Fibroblast of skin of right quadriceps (primary cell): Measurements from ENCODE around the gene SLC29A3.

Experiments used
- DNase-seq: peaks from one replicate; pipeline ENCODE4 v3.0.0-alpha.2; 2013

SLC29A3 gene

GRCh38 chr10:71301371-71301916, 17.6 kb upstream of the SLC29A3 start:
- DNase-seq = no peak

DNA sequence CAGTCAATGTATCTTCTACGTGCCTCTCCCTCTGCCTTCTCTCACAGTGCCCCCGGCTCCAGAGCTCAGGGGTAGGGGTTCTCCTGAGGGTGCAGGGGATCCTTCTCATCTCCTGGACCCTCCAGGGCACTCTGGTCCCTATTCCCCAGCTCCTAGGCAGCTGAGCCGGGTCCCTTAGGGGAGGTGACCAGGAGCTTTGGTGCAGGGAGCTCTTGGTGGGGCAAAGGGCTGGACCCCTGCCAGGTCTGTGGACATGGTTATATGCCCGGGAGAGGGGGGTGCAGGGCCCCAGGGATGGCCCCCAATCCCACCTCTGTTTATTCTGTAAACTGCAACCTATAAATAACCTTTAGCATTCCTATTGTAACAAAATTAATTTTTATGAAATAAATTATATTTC, 16.6 kb upstream of the SLC29A3 start:
- DNase-seq = no peak

DNA sequence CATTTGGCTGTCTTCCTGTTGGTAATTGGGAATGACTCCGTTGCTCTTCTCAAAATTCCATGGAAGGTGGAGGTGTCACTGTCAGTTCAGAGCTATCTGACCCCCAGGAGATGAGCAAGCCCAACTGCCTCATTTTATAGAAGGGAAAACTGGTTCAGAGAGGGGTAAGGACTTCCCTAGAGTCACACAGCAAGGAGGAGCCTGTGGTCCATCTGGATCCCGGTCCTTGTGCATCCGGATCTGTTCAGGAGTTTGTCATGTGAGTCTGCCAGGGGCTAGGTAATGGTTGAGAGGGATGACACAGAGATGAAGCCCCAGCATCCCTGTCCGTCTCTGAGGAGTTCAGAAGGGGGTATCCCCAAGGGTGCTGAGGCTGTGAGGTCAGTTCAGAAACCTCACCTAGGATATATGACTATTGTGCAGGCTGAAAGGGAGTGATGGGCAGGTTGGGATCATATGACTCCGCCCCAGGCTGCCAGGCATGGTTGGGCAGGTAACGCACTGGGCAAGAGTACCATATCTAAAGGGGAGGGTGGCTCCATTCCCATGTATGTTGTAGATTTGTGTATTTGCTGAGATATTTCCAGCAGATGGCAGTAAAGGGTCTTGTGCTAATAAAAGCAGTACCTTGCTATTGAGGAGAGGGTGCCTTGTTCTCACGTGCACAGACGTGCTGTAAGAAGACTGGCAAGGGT, 16.0 kb upstream of the SLC29A3 start:
- DNase-seq = peak; percentile 42

DNA sequence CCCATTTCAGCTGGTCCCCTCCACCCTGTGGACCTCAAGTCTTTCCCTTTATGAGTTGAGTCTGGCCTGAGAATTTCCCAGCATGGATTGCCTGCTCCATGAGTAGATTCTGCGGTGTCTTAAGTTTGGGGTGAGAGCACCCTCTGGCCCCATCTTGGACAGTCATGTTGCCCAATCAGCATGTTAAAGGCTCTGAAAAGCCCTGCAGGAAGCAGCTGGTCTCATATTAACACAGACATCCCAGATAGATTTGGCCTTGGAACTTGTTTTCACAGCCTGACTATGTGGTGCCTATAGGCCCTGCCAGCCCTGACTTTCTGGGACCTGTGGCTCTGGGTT, 15.5 kb upstream of the SLC29A3 start:
- DNase-seq = no peak

- no peak for DNase-seq
These were observed 14.1 kb upstream of the SLC29A3 start for GRCh38 chr10:71304914-71305313.

- no peak for DNase-seq
These were observed 12.1 kb upstream of the SLC29A3 start for GRCh38 chr10:71306979-71307378.

DNA sequence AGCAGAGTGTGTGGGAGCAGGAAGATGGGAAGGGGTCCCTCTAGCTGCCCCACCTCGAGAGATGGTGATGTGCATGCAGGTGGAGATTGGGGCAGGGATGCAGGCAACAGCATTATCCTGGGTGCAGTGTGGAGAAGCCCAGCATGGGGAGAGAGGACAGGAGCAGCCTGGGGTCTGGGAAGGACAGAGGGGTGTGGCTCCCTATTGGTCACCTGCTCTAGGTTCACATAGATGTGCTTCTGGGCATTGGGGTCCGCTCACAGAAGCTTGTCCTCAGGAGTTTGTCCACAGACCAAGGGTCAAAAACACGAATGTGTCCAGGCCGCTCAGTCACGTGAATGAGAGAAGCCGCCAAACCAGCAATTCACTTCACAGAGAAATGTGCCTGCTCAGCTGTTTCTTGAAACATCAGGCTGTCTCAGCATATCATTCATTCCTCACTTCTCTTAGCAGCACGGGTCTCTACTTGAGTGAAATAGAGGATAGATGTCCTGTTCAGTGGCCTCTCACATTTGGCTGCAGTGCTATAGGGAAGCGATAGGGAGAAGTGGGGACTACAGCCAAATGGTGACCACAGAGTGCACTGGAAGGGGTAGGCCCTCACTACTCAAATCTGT, 11.5 kb upstream of the SLC29A3 start:
- DNase-seq = no peak

DNA sequence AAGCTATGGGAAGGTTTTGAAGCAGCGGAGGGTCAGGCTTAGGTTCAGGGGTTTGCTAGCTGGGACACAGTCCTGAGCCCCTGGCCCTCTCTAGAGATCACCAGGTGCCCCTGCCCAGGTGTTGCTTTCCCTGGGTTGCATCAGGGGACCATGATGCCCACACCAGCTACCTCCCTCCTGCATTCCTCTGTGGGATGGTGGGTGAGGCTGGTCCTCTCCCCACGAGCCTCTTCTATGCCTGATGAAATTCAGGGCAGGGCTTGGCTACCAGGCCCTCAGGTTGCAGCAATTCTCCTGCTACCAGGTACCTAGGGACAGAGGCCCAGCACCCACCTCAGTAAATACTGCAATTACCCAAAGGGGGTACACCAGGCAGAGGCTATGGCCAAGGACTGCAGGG, 10.8 kb upstream of the SLC29A3 start:
- DNase-seq = no peak

GRCh38 chr10:71308985-71309384, 10.1 kb upstream of the SLC29A3 start:
- DNase-seq = no peak

GRCh38 chr10:71309919-71310318, 9.1 kb upstream of the SLC29A3 start:
- no peak for DNase-seq

DNA sequence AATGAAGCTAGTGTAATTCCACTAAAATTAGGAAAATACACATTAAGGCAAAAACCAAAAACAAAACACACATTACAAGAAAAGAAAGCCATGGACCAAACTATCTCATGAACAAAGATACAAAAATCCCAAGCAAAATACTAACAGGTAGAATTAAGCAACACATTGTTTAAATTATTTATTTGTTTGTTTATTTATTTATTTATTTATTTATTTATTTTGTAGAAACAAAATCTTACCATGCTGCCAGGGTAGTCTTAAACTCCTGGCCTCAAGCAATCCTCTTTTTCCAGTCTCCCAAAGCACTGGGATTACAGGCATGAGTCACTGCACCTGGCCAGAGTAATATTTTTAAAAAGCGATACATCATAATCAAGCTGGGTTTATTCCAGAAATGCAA, 6.8 kb upstream of the SLC29A3 start:
- DNase-seq = no peak

DNA sequence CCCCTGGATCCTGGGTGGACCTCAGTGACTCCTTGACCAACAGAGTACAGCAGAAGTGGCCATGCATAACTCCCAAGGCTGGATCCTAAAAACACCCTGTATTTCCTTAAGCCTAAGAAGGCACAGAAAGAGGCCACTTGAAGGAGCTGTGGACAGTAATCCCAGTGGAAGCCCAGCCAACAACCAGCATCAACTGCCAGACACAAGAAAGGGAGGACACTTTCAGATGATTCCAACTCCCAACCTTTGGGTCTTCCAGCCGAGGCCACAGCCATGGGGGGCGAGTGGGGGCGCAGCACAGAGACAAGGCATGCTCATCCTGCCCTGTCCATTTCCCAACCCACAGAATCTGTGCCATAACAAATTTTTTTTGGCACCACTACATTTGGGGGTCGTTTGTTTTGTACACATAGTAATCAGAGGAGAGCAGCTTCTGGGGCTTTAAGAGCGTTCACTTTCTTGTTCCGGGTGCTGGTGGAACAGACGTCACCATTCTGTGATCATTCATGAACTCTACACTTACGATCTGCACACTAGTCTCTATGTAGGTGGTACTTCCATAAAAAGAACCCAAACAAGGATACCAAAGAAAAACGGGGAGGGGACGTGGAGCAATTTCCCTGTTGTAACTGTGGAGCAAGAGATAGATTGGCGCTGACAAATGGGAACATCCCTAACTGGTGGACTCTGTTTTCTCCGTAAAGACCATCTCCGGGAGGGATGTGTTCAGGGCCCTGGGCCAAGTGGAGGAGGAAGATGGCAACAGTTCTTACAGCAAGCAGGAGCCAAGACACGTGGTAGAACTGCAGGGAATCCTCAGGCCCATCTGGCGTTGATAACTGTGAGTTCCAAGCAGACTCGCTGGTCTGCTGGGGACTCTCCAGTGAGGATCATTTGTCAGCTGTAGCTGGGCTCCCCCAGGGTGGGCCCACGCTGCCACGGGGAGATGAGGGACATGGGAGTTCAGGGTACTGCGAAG, 6.0 kb upstream of the SLC29A3 start:
- peak; percentile 64 for DNase-seq

GRCh38 chr10:71314028-71314693, 4.9 kb upstream of the SLC29A3 start:
- DNase-seq = peak; percentile 56

DNA sequence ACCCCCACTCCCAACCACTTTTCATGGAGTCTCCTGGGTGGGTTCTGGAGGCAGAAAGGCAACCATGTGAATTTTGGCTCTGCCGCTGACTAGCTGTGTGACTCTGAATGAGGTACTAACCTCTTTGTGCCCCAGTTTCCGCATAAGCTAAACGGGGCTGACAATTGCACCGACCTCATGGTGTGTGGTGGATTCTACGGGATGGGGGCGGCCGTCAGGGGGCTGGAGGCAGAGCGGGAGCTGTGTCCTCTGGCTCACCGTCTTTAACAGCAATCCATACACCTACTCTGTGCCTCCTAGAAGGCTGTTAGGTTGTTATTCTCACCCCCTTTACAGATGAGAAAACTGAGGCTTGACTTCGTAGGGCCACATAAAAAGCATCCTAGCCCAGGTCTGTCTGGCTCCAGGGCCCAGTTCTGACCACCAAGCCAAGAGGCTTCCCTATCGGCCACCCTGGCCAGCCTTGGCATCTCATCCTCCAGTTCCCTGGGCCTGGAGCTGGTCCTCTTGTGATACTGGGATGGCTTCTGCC, 4.3 kb upstream of the SLC29A3 start:
- DNase-seq = no peak

DNA sequence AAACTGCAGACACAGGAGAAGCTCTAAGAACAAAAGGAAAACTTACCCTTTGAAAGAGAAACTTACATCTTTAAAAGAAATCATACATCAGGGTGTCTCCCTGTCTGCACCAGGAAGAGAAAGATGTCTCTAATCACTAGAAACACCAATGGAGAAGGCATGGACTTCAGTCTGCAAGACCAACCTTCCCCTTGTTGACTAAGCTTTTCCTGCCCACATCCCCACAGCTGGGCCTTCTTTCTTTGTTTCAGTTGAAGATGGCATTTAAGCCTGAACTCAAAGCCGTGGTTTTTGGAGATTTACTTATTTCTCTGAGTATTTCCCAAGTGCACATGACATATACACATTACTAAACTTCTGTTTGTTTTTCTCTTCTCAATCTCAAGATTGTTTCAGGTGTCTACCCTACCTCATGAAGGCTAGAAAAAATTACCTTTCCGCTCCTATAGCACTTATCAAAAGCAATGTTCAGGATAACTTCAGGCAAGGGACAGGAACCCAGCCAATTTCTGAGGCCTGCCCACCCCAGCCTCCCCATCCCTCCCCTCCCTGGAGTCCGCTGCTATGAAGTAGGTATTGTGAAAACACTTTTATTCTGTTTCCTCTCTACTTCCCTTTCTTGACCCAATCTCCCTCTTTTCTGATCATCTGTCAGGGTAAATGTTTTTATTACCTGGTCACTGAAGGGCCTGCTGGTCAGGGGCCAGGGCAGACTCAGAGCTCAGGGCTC, 2.8 kb upstream of the SLC29A3 start:
- DNase-seq = no peak

DNA sequence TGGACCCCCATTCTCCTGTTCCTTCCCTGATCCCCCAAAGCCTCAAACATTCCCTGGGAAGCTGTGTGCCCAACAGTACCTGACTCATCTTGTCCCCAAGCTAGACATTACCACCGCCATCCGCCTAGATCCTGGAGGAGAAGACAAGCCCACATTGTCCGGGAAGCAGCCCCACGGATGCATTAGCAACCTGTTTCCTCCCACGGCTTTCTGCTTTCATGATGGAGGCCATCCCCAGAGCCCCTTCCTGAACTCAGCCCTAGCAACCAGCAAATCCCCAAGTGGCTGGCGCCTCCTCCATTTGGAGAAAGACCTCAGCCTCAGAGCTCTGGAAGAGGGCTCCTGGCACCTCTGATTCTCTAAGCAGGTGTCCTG, 2.3 kb upstream of the SLC29A3 start:
- no peak for DNase-seq

DNA sequence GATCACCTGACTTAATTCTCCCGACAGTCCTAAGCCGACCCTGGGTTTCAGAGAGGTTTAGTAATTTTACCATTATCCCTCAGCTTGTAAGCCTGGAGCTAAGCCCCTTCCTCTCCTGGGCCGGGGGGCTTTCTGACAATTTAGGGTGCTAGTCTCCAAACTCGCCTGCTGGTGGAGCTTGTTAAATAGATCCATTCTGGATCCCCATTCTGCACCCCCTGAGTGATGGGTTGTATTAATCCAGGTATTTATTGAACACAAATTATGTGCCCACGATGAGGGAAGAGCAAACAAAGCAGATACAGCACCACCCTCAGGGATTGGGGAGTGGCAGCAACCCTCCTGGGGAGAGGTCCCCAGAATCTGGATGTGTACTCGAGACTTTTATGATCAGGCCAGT, 1.3 kb upstream of the SLC29A3 start:
- DNase-seq = no peak

DNA sequence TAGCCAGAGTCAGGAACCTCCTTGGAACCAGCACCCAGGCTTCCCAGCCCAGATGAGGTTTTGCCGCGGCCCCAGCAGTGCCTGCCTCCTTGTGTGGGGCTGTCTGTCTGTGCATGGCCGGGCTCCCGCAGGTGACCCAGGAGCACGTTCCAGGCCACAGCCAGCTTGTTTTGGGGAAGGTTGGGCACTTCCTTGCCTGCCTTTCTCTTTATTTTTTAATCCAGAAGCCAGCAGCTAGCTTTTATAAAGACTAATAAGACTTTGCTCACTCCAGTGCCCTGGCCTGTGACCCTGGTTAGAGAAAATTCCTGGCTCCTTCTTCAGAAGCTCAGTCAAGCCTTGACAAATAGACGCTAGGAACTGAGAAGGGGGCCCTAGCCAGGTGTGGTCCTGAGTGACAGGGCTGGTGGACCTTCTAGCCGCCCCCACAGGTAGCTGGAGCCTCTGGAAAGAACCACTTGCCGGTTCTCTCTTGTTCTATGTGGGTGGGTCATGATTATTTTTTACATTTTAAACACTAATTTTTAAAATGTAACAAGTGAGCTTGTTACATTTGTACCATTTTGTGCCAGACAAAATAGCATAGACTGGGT, 837 bp downstream of the SLC29A3 start:
- DNase-seq = no peak

DNA sequence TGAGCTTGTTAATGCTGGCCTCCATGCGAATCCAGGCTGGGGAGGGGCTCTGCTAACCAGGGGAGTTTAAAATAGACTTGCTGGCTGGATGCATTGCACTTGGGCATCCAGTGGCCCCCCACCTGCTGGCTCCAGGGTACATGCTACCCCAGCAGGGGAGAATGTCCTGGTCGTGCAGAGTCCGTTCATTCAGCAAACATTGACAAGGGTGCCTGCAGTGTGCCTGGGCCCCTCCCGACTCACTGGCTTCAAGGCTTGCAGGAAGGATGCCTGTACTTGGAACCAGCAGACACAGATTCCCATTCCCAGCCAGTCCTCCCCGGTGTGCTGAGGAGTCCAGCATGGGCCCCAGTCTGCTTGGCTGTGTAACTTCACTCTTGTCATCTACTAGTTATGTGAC, 1.5 kb downstream of the SLC29A3 start:
- DNase-seq = no peak

GRCh38 chr10:71321386-71321785, 2.3 kb downstream of the SLC29A3 start:
- DNase-seq = no peak

- DNase-seq = peak; percentile 18
These were observed 4.3 kb downstream of the SLC29A3 start for GRCh38 chr10:71323407-71323806.

- DNase-seq = no peak
These were observed 5.7 kb downstream of the SLC29A3 start for GRCh38 chr10:71324743-71325142.
